UCSD-AML1 (cell line): ENCODE results near the gene EHBP1.

Source experiments
- DNase-seq: peaks from one replicate; lab custom pipeline; 2025; ENCODE audit not compliant: unreplicated experiment; lab: John Stamatoyannopoulos, UW

Gene EHBP1

GRCh38 chr2:62775367-62775668 is 69.8 kb downstream of the EHBP1 start:
- no peak for DNase-seq

- DNase-seq, result no peak
Measured at GRCh38 chr2:62783679-62784078, 78.2 kb downstream of the EHBP1 start.

GRCh38 chr2:62784341-62784740 is 78.8 kb downstream of the EHBP1 start:
- no peak for DNase-seq

GRCh38 chr2:62785216-62785615 is 79.7 kb downstream of the EHBP1 start:
- no peak for DNase-seq

GRCh38 chr2:62785810-62786597 is 80.5 kb downstream of the EHBP1 start:
- DNase-seq, result no peak

GRCh38 chr2:62787386-62787785 is 81.9 kb downstream of the EHBP1 start:
- DNase-seq, result no peak

- no peak for DNase-seq
Measured at GRCh38 chr2:62789518-62789917, 84.0 kb downstream of the EHBP1 start.

GRCh38 chr2:62789918-62790317 is 84.4 kb downstream of the EHBP1 start:
- no peak for DNase-seq

- no peak for DNase-seq
Measured at GRCh38 chr2:62792408-62792807, 86.9 kb downstream of the EHBP1 start.

GRCh38 chr2:62793213-62793612 is 87.7 kb downstream of the EHBP1 start:
- no peak for DNase-seq

GRCh38 chr2:62794791-62795190 is 89.3 kb downstream of the EHBP1 start:
- DNase-seq, result no peak

GRCh38 chr2:62795341-62795740 is 89.8 kb downstream of the EHBP1 start:
- no peak for DNase-seq

GRCh38 chr2:62797107-62797506 is 91.6 kb downstream of the EHBP1 start:
- no peak for DNase-seq

- no peak for DNase-seq
Measured at GRCh38 chr2:62800618-62801017, 95.1 kb downstream of the EHBP1 start.

GRCh38 chr2:62801110-62801509 is 95.6 kb downstream of the EHBP1 start:
- DNase-seq, result no peak

GRCh38 chr2:62801814-62802523 is 96.5 kb downstream of the EHBP1 start:
- no peak for DNase-seq

- no peak for DNase-seq
Measured at GRCh38 chr2:62803961-62804360, 98.4 kb downstream of the EHBP1 start.

- no peak for DNase-seq
Measured at GRCh38 chr2:62806231-62806630, 100.7 kb downstream of the EHBP1 start.

- DNase-seq, result no peak
Measured at GRCh38 chr2:62808554-62808953, 103.0 kb downstream of the EHBP1 start.

- DNase-seq, result no peak
Measured at GRCh38 chr2:62811086-62811485, 105.6 kb downstream of the EHBP1 start.

GRCh38 chr2:62811972-62812371 is 106.5 kb downstream of the EHBP1 start:
- no peak for DNase-seq

GRCh38 chr2:62812921-62813825 is 107.7 kb downstream of the EHBP1 start:
- no peak for DNase-seq
